Measurements from ENCODE around the gene SESTD1.

Gene SESTD1

GRCh38 chr2:179264368-179265081, at the start of gene SESTD1:
Gene SESTD1 (minus strand): TSS chr2:179264832. CDS start chr2:179191841, 72,991 bp downstream.
- H3K4me3 ChIP-seq (ENCODE audit: low read depth, low read length) = peak within 1 kb of the TSS; percentile 59
- no peak for TF ChIP-seq CTCF (IDR thresholded peaks at IDR 0.05; ENCODE audit: control insufficient read depth, extremely low read depth, insufficient read depth)
- no peak for DNase-seq (ENCODE audit: low read depth)

GRCh38 chr2:179313057-179313456, 48.4 kb upstream of the SESTD1 start:
- no peak for TF ChIP-seq CTCF (IDR thresholded peaks at IDR 0.05; ENCODE audit: control insufficient read depth, extremely low read depth, insufficient read depth)
- DNase-seq (ENCODE audit: low read depth) = no peak
- H3K4me3 ChIP-seq (ENCODE audit: low read depth, low read length) = no peak overlapping the region

GRCh38 chr2:179311101-179311500, 46.5 kb upstream of the SESTD1 start:
- H3K4me3 ChIP-seq (ENCODE audit: low read depth, low read length) = no peak overlapping the region
- no peak for TF ChIP-seq CTCF (IDR thresholded peaks at IDR 0.05; ENCODE audit: control insufficient read depth, extremely low read depth, insufficient read depth)
- no peak for DNase-seq (ENCODE audit: low read depth)

GRCh38 chr2:179307616-179308371, 43.2 kb upstream of the SESTD1 start:
- no peak for TF ChIP-seq CTCF (IDR thresholded peaks at IDR 0.05; ENCODE audit: control insufficient read depth, extremely low read depth, insufficient read depth)
- H3K4me3 ChIP-seq (ENCODE audit: low read depth, low read length) = no peak overlapping the region
- DNase-seq (ENCODE audit: low read depth) = no peak

GRCh38 chr2:179305125-179305524, 40.5 kb upstream of the SESTD1 start:
- TF ChIP-seq CTCF (IDR thresholded peaks at IDR 0.05; ENCODE audit: control insufficient read depth, extremely low read depth, insufficient read depth) = no peak
- H3K4me3 ChIP-seq (ENCODE audit: low read depth, low read length) = no peak overlapping the region
- no peak for DNase-seq (ENCODE audit: low read depth)

- H3K4me3 ChIP-seq (ENCODE audit: low read depth, low read length) = no peak overlapping the region
- no peak for TF ChIP-seq CTCF (IDR thresholded peaks at IDR 0.05; ENCODE audit: control insufficient read depth, extremely low read depth, insufficient read depth)
- no peak for DNase-seq (ENCODE audit: low read depth)
Observed at GRCh38 chr2:179304424-179304823, 39.8 kb upstream of the SESTD1 start.
